HCT116 (cell line): ENCODE measurements around the gene ARHGAP12.
A peak's percentile ranks its signal among the peaks of the same experiment; 100 is the strongest.

Source experiments
- CTCF ChIP-seq, 3 experiments: fragments of 200-600 bp in 1 of 3; sonication (generic) in 1 of 3; IDR thresholded peaks in 2 of 3; conservative IDR thresholded peaks in 1 of 3; 2 replicates each; pipeline ENCODE4 v1.5.1; 2012 to 2017; ENCODE audit warnings: low read depth in 2 of 3, low read length in 2 of 3, antibody characterized with exemption in 1 of 3, borderline replicate concordance in 1 of 3, control low read depth in 1 of 3, mild to moderate bottlenecking in 1 of 3, mixed read lengths in 1 of 3, mixed run types in 1 of 3, moderate library complexity in 1 of 3; ENCODE audit not compliant: insufficient read depth in 1 of 3
- POLR2AphosphoS5 ChIP-seq: IDR thresholded peaks from 2 replicates; pipeline ENCODE4 v1.6.1; 2011; ENCODE audit warnings: mild to moderate bottlenecking, low read depth, low read length, moderate library complexity

- TF ChIP-seq POLR2AphosphoS5 (peak; percentile 42), CTCF (IDR thresholded peaks at IDR 0.05 in 2 of 3, conservative IDR thresholded peaks at IDR 0.05 in 1 of 3; ENCODE audit: borderline replicate concordance in 1 of 3, insufficient read depth in 1 of 3, low read depth in 2 of 3, low read length in 2 of 3) (no peak)
Measured at GRCh38 chr10:31929261-31930022, 811 bp upstream of the ARHGAP12 start.
